Transverse colon (tissue), 4 donors: Measurements from ENCODE around the gene KATNB1.

Experiments used
- EP300 ChIP-seq: sonication (generic); formaldehyde crosslinking; IDR thresholded peaks from one replicate; pipeline ENCODE4 v1.6.1; 2017; ENCODE audit warnings: antibody characterized with exemption, low read depth
- POLR2A ChIP-seq: fragments of 450-650 bp; IDR thresholded peaks from one replicate; pipeline ENCODE4 v1.6.1; 2016; ENCODE audit warnings: antibody characterized with exemption, mild to moderate bottlenecking, moderate library complexity
- POLR2AphosphoS5 ChIP-seq, 3 donors: sonication (generic); formaldehyde crosslinking; IDR thresholded peaks; one replicate each; pipeline ENCODE4 v1.6.1; 2016; ENCODE audit warnings: antibody characterized with exemption in 3 of 3
- TF ChIP-seq, protein P1 (sequence below), 5 experiments: fragments of 200-600 bp in 3 of 5; fragments of 450-650 bp in 2 of 5; sonication (generic) in 3 of 5; IDR thresholded peaks; 1 replicate in 2 of 5; 2 replicates in 3 of 5; pipeline ENCODE4 v1.5.1; 2016 to 2017; ENCODE audit warnings: antibody characterized with exemption in 5 of 5, inconsistent platforms in 3 of 5, mild to moderate bottlenecking in 2 of 5, moderate library complexity in 1 of 5

DNA sequence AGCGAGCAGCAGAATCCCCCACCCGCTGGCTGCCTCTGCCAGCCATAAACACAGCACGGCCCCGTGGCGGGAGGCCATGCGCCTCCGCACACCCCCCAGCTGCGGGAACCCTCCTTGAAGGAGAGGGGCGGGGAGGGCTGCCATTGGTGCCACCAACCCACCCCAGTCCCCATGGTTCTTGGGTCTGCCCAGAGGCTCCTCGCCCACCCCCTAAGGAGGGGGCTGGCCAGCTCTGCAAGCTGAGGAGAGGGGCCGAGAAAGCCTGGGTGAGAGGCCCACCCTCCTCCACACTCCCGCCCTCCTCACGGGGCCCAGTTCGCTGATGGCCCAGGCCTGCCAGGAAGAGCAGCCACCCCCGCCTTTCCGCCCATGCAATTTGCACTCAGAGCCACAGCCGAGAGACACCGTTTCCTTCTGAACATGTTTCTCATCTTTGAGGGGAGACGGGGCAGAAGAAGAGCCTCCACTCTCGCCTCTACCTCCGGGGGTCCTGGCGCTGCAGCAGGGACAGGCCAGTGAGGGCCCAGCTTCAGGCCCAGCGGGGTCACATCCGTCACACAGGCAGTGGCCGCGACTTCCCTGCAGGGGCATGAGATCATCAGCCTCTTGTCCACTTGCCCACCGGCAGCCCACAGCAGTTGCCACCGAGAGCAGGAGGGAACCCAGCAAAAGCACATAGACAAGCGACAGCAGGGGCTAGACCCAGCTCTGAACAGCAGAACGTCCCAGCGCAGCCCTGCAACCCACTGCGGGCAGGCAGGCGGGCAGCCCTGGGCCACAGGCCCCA is 23.0 kb downstream of the KATNB1 start:
- TF ChIP-seq, protein P1, sequence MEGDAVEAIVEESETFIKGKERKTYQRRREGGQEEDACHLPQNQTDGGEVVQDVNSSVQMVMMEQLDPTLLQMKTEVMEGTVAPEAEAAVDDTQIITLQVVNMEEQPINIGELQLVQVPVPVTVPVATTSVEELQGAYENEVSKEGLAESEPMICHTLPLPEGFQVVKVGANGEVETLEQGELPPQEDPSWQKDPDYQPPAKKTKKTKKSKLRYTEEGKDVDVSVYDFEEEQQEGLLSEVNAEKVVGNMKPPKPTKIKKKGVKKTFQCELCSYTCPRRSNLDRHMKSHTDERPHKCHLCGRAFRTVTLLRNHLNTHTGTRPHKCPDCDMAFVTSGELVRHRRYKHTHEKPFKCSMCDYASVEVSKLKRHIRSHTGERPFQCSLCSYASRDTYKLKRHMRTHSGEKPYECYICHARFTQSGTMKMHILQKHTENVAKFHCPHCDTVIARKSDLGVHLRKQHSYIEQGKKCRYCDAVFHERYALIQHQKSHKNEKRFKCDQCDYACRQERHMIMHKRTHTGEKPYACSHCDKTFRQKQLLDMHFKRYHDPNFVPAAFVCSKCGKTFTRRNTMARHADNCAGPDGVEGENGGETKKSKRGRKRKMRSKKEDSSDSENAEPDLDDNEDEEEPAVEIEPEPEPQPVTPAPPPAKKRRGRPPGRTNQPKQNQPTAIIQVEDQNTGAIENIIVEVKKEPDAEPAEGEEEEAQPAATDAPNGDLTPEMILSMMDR (IDR thresholded peaks at IDR 0.05), result no peak
- no peak for TF ChIP-seq POLR2A
- TF ChIP-seq POLR2AphosphoS5 (IDR thresholded peaks at IDR 0.05), result no peak
- TF ChIP-seq EP300, result no peak
